GM12873 (cell line): ENCODE data around the gene NHS.

Experiments used
- CTCF ChIP-seq: IDR thresholded peaks from 2 replicates; pipeline ENCODE4 v1.5.1; 2012; ENCODE audit warnings: low read depth, mild to moderate bottlenecking, moderate library complexity, low read length, control low read depth; ENCODE audit not compliant: insufficient read depth; ENCODE audit errors: missing control alignments

Gene NHS

GRCh38 chrX:17374619-17375366 is at the start of gene NHS:
TSS of gene NHS (plus strand) at chrX:17375200. CDS start at chrX:17375758, 558 bp downstream.
- no peak for TF ChIP-seq CTCF

- TF ChIP-seq CTCF: no peak
Observed at GRCh38 chrX:17328837-17329236, 46.2 kb upstream of the NHS start.

- no peak for TF ChIP-seq CTCF
Observed at GRCh38 chrX:17336377-17336776, 38.6 kb upstream of the NHS start.

GRCh38 chrX:17355976-17356375 is 19.0 kb upstream of the NHS start:
- TF ChIP-seq CTCF: no peak

GRCh38 chrX:17359500-17359899 is 15.5 kb upstream of the NHS start:
- no peak for TF ChIP-seq CTCF

- peak; percentile 50 for TF ChIP-seq CTCF
Observed at GRCh38 chrX:17361620-17362019, 13.4 kb upstream of the NHS start.

- TF ChIP-seq CTCF: no peak
Observed at GRCh38 chrX:17368002-17368401, 7.0 kb upstream of the NHS start.
